ENCODE measurements around the gene BGN. TPM values are rescaled to one million over a fixed set of nuclear protein-coding genes. Genes with fewer than 3 reads are reported as not detected.

Gene BGN
- total RNA-seq, 1 experiment from 2014 or later = 2.9 TPM

DNA sequence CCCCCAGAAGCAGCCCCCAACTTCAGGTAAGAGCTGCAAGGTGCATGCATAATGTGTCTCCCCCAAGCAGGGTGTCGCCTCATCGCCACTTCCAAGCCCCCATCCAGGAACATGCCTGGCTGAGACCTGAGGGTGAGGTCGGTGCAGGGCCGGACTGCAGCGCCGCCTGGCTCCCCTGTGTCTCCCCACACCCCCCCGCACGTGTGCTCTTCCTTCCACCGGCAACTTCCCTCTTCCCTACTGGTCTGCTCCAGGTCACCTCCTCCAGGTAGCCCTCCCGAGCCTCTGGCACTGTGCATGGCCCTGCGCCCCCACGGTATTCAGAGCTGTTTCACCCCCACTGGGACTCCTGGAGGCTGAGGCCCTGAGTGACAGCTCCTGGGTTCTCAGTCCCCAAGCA is 2.2 kb upstream of the BGN start:
- DNase-seq (ENCODE audit: low read depth, low spot score) (no peak), ATAC-seq (no peak)
- TF ChIP-seq SIN3A (IDR thresholded peaks at IDR 0.05; ENCODE audit: borderline replicate concordance, insufficient read depth, low read depth, low read length) (no peak), REST (IDR thresholded peaks at IDR 0.05; ENCODE audit: insufficient read depth in 1 of 2, low read depth in 2 of 2, low read length in 1 of 2) (no peak), POLR2AphosphoS5 (IDR thresholded peaks at IDR 0.05; ENCODE audit: low read depth, low read length) (no peak), TCF7L2 (IDR thresholded peaks at IDR 0.05; ENCODE audit: low read depth, low read length) (no peak)
- TF ChIP-seq, protein P1, sequence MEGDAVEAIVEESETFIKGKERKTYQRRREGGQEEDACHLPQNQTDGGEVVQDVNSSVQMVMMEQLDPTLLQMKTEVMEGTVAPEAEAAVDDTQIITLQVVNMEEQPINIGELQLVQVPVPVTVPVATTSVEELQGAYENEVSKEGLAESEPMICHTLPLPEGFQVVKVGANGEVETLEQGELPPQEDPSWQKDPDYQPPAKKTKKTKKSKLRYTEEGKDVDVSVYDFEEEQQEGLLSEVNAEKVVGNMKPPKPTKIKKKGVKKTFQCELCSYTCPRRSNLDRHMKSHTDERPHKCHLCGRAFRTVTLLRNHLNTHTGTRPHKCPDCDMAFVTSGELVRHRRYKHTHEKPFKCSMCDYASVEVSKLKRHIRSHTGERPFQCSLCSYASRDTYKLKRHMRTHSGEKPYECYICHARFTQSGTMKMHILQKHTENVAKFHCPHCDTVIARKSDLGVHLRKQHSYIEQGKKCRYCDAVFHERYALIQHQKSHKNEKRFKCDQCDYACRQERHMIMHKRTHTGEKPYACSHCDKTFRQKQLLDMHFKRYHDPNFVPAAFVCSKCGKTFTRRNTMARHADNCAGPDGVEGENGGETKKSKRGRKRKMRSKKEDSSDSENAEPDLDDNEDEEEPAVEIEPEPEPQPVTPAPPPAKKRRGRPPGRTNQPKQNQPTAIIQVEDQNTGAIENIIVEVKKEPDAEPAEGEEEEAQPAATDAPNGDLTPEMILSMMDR (IDR thresholded peaks at IDR 0.05) = no peak
- ChIA-PET POLR2A (interaction anchor here (0.5 kb wide), 1 partner anchor 22 kb away, joined by 12 read pairs; no protein-coding TSS in a partner anchor), CTCF (no interaction called here)
- Histone ChIP-seq H3K27me3 (ENCODE audit: control insufficient read depth, insufficient read depth, low read length) (no peaks in the 10 kb centered on the region), H3K9me3 (ENCODE audit: control insufficient read depth, insufficient read depth, low read depth, low read length) (no peaks in the 10 kb centered on the region), H3K36me3 (ENCODE audit: control insufficient read depth, insufficient read depth, low read length) (no peaks in the 10 kb centered on the region), H3K4me3 (ENCODE audit: low read depth in 2 of 2, low read length in 2 of 2) (no peak overlapping the region), H3K4me1 (ENCODE audit: control insufficient read depth, insufficient read depth, low read length) (peaks cover 34% of the 10 kb centered on the region), H3K27ac (ENCODE audit: low read length) (no peak overlapping the region)
- intact Hi-C loops (cut with micrococcal nuclease; ENCODE audit: unreplicated experiment) (no loop called here), in situ Hi-C loops (cut with HindIII; ENCODE audit: low pct_unique_long_range_greater_than_20kb, low sequenced_read_pairs) (no loop called here)
- BruUV-seq (replicated peaks) = no TSS peak

DNA sequence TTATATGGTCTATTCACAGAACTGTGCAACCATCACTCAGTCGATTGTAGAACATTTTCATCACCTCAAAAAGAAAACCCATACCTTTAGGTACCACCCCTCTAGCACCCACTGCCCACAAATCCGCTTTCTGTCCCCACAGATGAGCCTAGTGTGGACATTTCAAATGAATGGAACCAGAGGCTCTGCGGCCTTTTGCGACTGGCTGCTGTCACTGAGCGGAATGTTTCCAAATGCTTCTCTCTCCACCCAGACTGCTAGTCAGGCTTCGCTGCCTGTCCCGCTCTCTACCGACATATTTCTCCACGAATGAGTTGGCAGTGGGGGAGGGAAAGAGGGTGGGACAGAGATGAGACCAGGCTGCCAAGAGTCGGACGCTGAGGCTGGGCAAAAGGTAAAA is 1.7 kb upstream of the BGN start:
- no peak for ATAC-seq
- Histone ChIP-seq H3K9me3 (ENCODE audit: control insufficient read depth, insufficient read depth, low read depth, low read length) (no peaks in the 10 kb centered on the region), H3K4me3 (ENCODE audit: low read depth in 2 of 2, low read length in 2 of 2) (no peak overlapping the region), H3K27ac (ENCODE audit: low read length) (no peak overlapping the region), H3K4me1 (ENCODE audit: control insufficient read depth, insufficient read depth, low read length) (peaks cover 28% of the 10 kb centered on the region), H3K36me3 (ENCODE audit: control insufficient read depth, insufficient read depth, low read length) (no peaks in the 10 kb centered on the region), H3K27me3 (ENCODE audit: control insufficient read depth, insufficient read depth, low read length) (no peaks in the 10 kb centered on the region)
- intact Hi-C loops (cut with micrococcal nuclease; ENCODE audit: unreplicated experiment) = no loop called here
- DNase-seq (ENCODE audit: low read depth, low spot score) = no peak
- CTCF ChIA-PET = no interaction called here
- in situ Hi-C loops (cut with HindIII; ENCODE audit: low pct_unique_long_range_greater_than_20kb, low sequenced_read_pairs) = no loop called here
- POLR2A ChIA-PET = no interaction called here
- no peak for TF ChIP-seq REST (IDR thresholded peaks at IDR 0.05; ENCODE audit: insufficient read depth in 1 of 2, low read depth in 2 of 2, low read length in 1 of 2)
- TF ChIP-seq SIN3A (IDR thresholded peaks at IDR 0.05; ENCODE audit: borderline replicate concordance, insufficient read depth, low read depth, low read length) = no peak
- TF ChIP-seq POLR2AphosphoS5 (IDR thresholded peaks at IDR 0.05; ENCODE audit: low read depth, low read length) = no peak
- no peak for TF ChIP-seq TCF7L2 (IDR thresholded peaks at IDR 0.05; ENCODE audit: low read depth, low read length)
- TF ChIP-seq, protein P1 (IDR thresholded peaks at IDR 0.05) = no peak
- BruUV-seq (replicated peaks) = no TSS peak

Measured in Panc1 (cell line).